ENCODE measurements around the gene MDFIC2.

MDFIC2 gene

DNA sequence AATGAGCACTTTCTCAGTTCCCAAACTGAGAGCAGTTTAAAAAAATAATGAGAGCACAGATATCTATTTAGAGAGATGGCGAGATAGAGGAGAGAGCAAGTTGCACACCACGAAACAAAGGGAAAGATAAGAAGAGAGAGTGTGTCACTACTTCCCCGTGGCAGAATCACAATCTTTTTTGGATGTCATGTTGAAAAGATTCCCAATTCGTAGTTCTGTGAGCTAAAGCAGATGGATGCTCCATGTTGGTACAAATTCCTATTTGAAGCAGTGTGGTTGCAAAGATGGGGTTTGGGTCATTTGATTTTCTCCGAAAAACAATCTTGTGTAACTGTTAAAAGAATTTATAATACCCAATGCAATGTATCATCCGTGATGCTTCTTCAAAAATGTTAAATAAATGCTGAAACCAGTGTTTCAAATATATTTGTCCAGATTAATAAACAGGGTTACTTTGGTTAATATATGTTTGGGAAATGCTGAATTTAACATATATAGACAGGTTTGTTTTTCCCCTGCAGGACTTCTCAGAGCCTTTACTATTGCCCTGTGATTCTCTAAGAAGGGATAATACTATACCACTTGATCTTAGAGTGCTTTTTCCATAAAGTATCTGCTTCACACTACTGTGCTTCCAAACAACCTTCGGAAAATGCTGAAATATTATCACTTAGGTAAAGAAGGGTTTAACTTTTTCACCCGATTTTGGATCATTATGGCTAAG lies 128.5 kb downstream of the MDFIC2 start:
- H3K4me1 ChIP-seq (ENCODE audit: control extremely low read depth in 1 of 4, control insufficient read depth in 4 of 4, insufficient read depth in 4 of 4, low read length in 3 of 4): no peaks in the 10 kb centered on the region
- no peaks in the 10 kb centered on the region for H3K36me3 ChIP-seq (ENCODE audit: control insufficient read depth in 4 of 4, insufficient read depth in 4 of 4, low read length in 3 of 4)
- H3K27ac ChIP-seq (ENCODE audit: insufficient read depth in 1 of 2, low read depth in 1 of 2, low read length in 2 of 2, poor library complexity in 1 of 2, severe bottlenecking in 2 of 2): no peak overlapping the region
- no peaks in the 10 kb centered on the region for H3K9me3 ChIP-seq (ENCODE audit: control extremely low read depth in 1 of 5, control insufficient read depth in 4 of 5, insufficient read depth in 2 of 5, low read depth in 1 of 5, low read length in 4 of 5)
- CTCF ChIA-PET: no interaction called here
- POLR2A ChIA-PET: no interaction called here
- 78% methylated on average over 4 of the region's 8 CpGs for WGBS (ENCODE audit: insufficient coverage)
- H3K27me3 ChIP-seq (replicated peaks in 2 of 5; ENCODE audit: control insufficient read depth in 4 of 5, insufficient read depth in 5 of 5, low read length in 4 of 5): peaks cover 0 to 10% (median 3%) of the 10 kb centered on the region in 5 experiments
- H3K4me3 ChIP-seq (ENCODE audit: control insufficient read depth in 1 of 7, extremely low read depth in 1 of 7, insufficient read depth in 4 of 7, low read depth in 2 of 7, low read length in 6 of 7): no peak overlapping the region
- no peak for DNase-seq

DNA sequence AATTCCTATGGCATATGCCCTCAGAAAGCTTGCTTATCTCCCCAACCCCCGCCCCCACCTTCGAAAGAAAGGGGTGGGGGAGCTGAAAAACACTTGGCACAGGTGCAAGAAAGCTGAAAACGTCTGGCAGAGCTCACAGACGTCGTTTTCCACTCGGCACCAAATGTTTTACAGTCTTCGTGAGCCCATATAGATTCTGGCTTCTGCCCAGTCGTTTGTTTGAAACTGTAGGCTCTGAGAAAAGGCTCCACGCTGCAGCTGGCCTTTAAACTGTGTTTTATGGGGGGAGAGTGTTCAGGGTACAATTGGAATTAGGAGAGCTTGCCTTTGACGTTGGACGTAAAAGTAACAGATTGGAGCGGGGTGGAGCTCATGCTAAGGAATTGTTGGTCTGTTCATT lies 130.3 kb downstream of the MDFIC2 start:
- CTCF ChIA-PET: no interaction called here

GRCh38 chr3:70180664-70181063 lies 131.8 kb downstream of the MDFIC2 start:
- H3K4me1 ChIP-seq (ENCODE audit: control extremely low read depth in 1 of 4, control insufficient read depth in 4 of 4, insufficient read depth in 4 of 4, low read length in 3 of 4): no peaks in the 10 kb centered on the region
- no peak overlapping the region for H3K27ac ChIP-seq (ENCODE audit: insufficient read depth in 1 of 2, low read depth in 1 of 2, low read length in 2 of 2, poor library complexity in 1 of 2, severe bottlenecking in 2 of 2)
- no peak for DNase-seq
- no peaks in the 10 kb centered on the region for H3K9me3 ChIP-seq (ENCODE audit: control extremely low read depth in 1 of 5, control insufficient read depth in 4 of 5, insufficient read depth in 2 of 5, low read depth in 1 of 5, low read length in 4 of 5)
- POLR2A ChIA-PET: no interaction called here
- H3K4me3 ChIP-seq (ENCODE audit: control insufficient read depth in 1 of 7, extremely low read depth in 1 of 7, insufficient read depth in 4 of 7, low read depth in 2 of 7, low read length in 6 of 7): no peak overlapping the region
- H3K27me3 ChIP-seq (replicated peaks in 2 of 5; ENCODE audit: control insufficient read depth in 4 of 5, insufficient read depth in 5 of 5, low read length in 4 of 5): peaks cover 0 to 10% (median 3%) of the 10 kb centered on the region in 5 experiments
- H3K36me3 ChIP-seq (ENCODE audit: control insufficient read depth in 4 of 4, insufficient read depth in 4 of 4, low read length in 3 of 4): no peaks in the 10 kb centered on the region
- WGBS (ENCODE audit: insufficient coverage): 90% methylated on average over 5 of the region's 6 CpGs
- CTCF ChIA-PET: no interaction called here

More for the DNA sequence above, 130.3 kb downstream of the MDFIC2 start:
- Histone ChIP-seq H3K27ac (ENCODE audit: insufficient read depth in 1 of 2, low read depth in 1 of 2, low read length in 2 of 2, poor library complexity in 1 of 2, severe bottlenecking in 2 of 2) (no peak overlapping the region), H3K4me3 (ENCODE audit: control insufficient read depth in 1 of 7, extremely low read depth in 1 of 7, insufficient read depth in 4 of 7, low read depth in 2 of 7, low read length in 6 of 7) (no peak overlapping the region), H3K4me1 (ENCODE audit: control extremely low read depth in 1 of 4, control insufficient read depth in 4 of 4, insufficient read depth in 4 of 4, low read length in 3 of 4) (no peaks in the 10 kb centered on the region), H3K9me3 (ENCODE audit: control extremely low read depth in 1 of 5, control insufficient read depth in 4 of 5, insufficient read depth in 2 of 5, low read depth in 1 of 5, low read length in 4 of 5) (no peaks in the 10 kb centered on the region), H3K36me3 (ENCODE audit: control insufficient read depth in 4 of 4, insufficient read depth in 4 of 4, low read length in 3 of 4) (no peaks in the 10 kb centered on the region), H3K27me3 (replicated peaks in 2 of 5; ENCODE audit: control insufficient read depth in 4 of 5, insufficient read depth in 5 of 5, low read length in 4 of 5) (peaks cover 0 to 10% (median 3%) of the 10 kb centered on the region in 5 experiments)
- POLR2A ChIA-PET: no interaction called here
- DNase-seq: no peak
- 47% methylated on average over 11 of the region's 12 CpGs for WGBS (ENCODE audit: insufficient coverage)

DNA sequence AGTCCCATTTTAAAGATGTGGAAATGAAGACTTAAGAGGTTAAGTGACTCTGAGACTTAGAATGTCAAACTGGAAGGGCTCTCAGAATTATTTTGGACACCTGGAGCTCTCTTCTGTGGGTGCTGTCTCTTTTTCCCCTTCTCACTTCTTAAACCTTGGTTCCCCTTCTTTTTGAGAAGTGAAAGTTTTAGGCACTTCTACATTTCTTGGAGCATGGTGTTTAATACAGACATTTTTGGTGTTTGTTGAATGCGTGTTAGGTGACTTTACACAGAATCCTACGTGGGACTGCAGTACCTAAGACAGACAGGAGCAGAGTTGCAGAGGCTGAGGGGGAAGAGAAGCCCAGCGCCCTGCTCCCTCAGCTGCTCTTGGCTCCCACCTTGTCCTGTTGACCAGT lies 133.3 kb downstream of the MDFIC2 start:
- H3K36me3 ChIP-seq (ENCODE audit: control insufficient read depth in 4 of 4, insufficient read depth in 4 of 4, low read length in 3 of 4): no peaks in the 10 kb centered on the region
- no peaks in the 10 kb centered on the region for H3K4me1 ChIP-seq (ENCODE audit: control extremely low read depth in 1 of 4, control insufficient read depth in 4 of 4, insufficient read depth in 4 of 4, low read length in 3 of 4)
- no peak overlapping the region for H3K4me3 ChIP-seq (ENCODE audit: control insufficient read depth in 1 of 7, extremely low read depth in 1 of 7, insufficient read depth in 4 of 7, low read depth in 2 of 7, low read length in 6 of 7)
- H3K27me3 ChIP-seq (replicated peaks in 2 of 5; ENCODE audit: control insufficient read depth in 4 of 5, insufficient read depth in 5 of 5, low read length in 4 of 5): peaks cover 0 to 10% (median 3%) of the 10 kb centered on the region in 5 experiments
- no peaks in the 10 kb centered on the region for H3K9me3 ChIP-seq (ENCODE audit: control extremely low read depth in 1 of 5, control insufficient read depth in 4 of 5, insufficient read depth in 2 of 5, low read depth in 1 of 5, low read length in 4 of 5)
- no peak for DNase-seq
- WGBS (ENCODE audit: insufficient coverage): 85% methylated on average over 3 of the region's 3 CpGs
- no peak overlapping the region for H3K27ac ChIP-seq (ENCODE audit: insufficient read depth in 1 of 2, low read depth in 1 of 2, low read length in 2 of 2, poor library complexity in 1 of 2, severe bottlenecking in 2 of 2)
- ChIA-PET POLR2A (no interaction called here), CTCF (no interaction called here)

- ChIA-PET CTCF (no interaction called here), POLR2A (no interaction called here)
- Histone ChIP-seq H3K4me1 (ENCODE audit: control extremely low read depth in 1 of 4, control insufficient read depth in 4 of 4, insufficient read depth in 4 of 4, low read length in 3 of 4) (no peaks in the 10 kb centered on the region), H3K36me3 (ENCODE audit: control insufficient read depth in 4 of 4, insufficient read depth in 4 of 4, low read length in 3 of 4) (no peaks in the 10 kb centered on the region), H3K27ac (ENCODE audit: insufficient read depth in 1 of 2, low read depth in 1 of 2, low read length in 2 of 2, poor library complexity in 1 of 2, severe bottlenecking in 2 of 2) (no peak overlapping the region), H3K9me3 (ENCODE audit: control extremely low read depth in 1 of 5, control insufficient read depth in 4 of 5, insufficient read depth in 2 of 5, low read depth in 1 of 5, low read length in 4 of 5) (no peaks in the 10 kb centered on the region), H3K27me3 (replicated peaks in 2 of 5; ENCODE audit: control insufficient read depth in 4 of 5, insufficient read depth in 5 of 5, low read length in 4 of 5) (peaks cover 0 to 6% (median 2%) of the 10 kb centered on the region in 5 experiments), H3K4me3 (ENCODE audit: control insufficient read depth in 1 of 7, extremely low read depth in 1 of 7, insufficient read depth in 4 of 7, low read depth in 2 of 7, low read length in 6 of 7) (no peak overlapping the region)
- WGBS (ENCODE audit: insufficient coverage): 81% methylated on average over 6 of the region's 8 CpGs
- DNase-seq: no peak
Observed at GRCh38 chr3:70177881-70178645, 134.4 kb downstream of the MDFIC2 start.

- 70% methylated on average over 2 of the region's 4 CpGs for WGBS (ENCODE audit: insufficient coverage)
- Histone ChIP-seq H3K4me3 (ENCODE audit: control insufficient read depth in 1 of 7, extremely low read depth in 1 of 7, insufficient read depth in 4 of 7, low read depth in 2 of 7, low read length in 6 of 7) (no peak overlapping the region), H3K27me3 (replicated peaks in 2 of 5; ENCODE audit: control insufficient read depth in 4 of 5, insufficient read depth in 5 of 5, low read length in 4 of 5) (peaks cover 0 to 2% (median 0%) of the 10 kb centered on the region in 5 experiments), H3K36me3 (ENCODE audit: control insufficient read depth in 4 of 4, insufficient read depth in 4 of 4, low read length in 3 of 4) (no peaks in the 10 kb centered on the region), H3K27ac (ENCODE audit: insufficient read depth in 1 of 2, low read depth in 1 of 2, low read length in 2 of 2, poor library complexity in 1 of 2, severe bottlenecking in 2 of 2) (no peak overlapping the region), H3K4me1 (ENCODE audit: control extremely low read depth in 1 of 4, control insufficient read depth in 4 of 4, insufficient read depth in 4 of 4, low read length in 3 of 4) (no peaks in the 10 kb centered on the region), H3K9me3 (ENCODE audit: control extremely low read depth in 1 of 5, control insufficient read depth in 4 of 5, insufficient read depth in 2 of 5, low read depth in 1 of 5, low read length in 4 of 5) (peaks cover 0 to 1% (median 0%) of the 10 kb centered on the region in 5 experiments)
- ChIA-PET POLR2A (no interaction called here), CTCF (interaction anchor here (1.1 kb wide), 1 partner anchor 53 kb away, joined by 3 read pairs; no protein-coding TSS in a partner anchor)
- no peak for DNase-seq
Observed at GRCh38 chr3:70176224-70176623, 136.2 kb downstream of the MDFIC2 start.

DNA sequence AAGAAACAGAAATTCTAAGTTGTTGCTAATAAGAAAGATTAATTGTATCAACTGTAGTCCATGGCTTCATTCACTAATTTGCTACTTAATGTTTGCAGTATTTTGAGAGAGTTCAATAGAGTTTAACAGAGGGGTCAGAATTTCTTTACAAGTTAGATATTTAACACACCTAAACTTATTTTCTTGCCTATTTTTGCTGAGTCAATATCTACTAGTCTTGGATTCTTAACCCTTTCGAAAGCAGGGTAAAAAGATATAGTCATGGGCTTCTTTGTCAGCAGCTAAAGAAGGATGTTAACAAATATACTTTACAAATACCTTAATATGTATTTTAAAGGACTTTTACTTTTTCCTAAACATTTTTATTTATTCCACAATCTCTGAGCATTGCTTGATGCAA lies 155.6 kb downstream of the MDFIC2 start:
- no peaks in the 10 kb centered on the region for H3K27me3 ChIP-seq (replicated peaks in 2 of 5; ENCODE audit: control insufficient read depth in 4 of 5, insufficient read depth in 5 of 5, low read length in 4 of 5)
- H3K27ac ChIP-seq (ENCODE audit: insufficient read depth in 1 of 2, low read depth in 1 of 2, low read length in 2 of 2, poor library complexity in 1 of 2, severe bottlenecking in 2 of 2): no peak overlapping the region
- POLR2A ChIA-PET: no interaction called here
- no peaks in the 10 kb centered on the region for H3K9me3 ChIP-seq (ENCODE audit: control extremely low read depth in 1 of 5, control insufficient read depth in 4 of 5, insufficient read depth in 2 of 5, low read depth in 1 of 5, low read length in 4 of 5)
- H3K4me1 ChIP-seq (ENCODE audit: control extremely low read depth in 1 of 4, control insufficient read depth in 4 of 4, insufficient read depth in 4 of 4, low read length in 3 of 4): no peaks in the 10 kb centered on the region
- H3K4me3 ChIP-seq (ENCODE audit: control insufficient read depth in 1 of 7, extremely low read depth in 1 of 7, insufficient read depth in 4 of 7, low read depth in 2 of 7, low read length in 6 of 7): no peak overlapping the region
- CTCF ChIA-PET: no interaction called here
- no peak for DNase-seq
- WGBS (ENCODE audit: insufficient coverage): no CpG with 5 or more reads among the region's 1 CpG
- no peaks in the 10 kb centered on the region for H3K36me3 ChIP-seq (ENCODE audit: control insufficient read depth in 4 of 4, insufficient read depth in 4 of 4, low read length in 3 of 4)

Data from common myeloid progenitor, CD34-positive (primary cell).